Stimulated activated CD8-positive, alpha-beta memory T cell treated with anti-CD3 and anti-CD28 coated beads, Interleukin-15, amount 100 ng/mL, for 24 hours (primary cell): ENCODE measurements around the gene KIAA1217.

ENCODE experiments used
- DNase-seq: peaks from one replicate; pipeline ENCODE4 v3.0.0-alpha.2; 2020; ENCODE audit warnings: low read depth

KIAA1217 gene

DNA sequence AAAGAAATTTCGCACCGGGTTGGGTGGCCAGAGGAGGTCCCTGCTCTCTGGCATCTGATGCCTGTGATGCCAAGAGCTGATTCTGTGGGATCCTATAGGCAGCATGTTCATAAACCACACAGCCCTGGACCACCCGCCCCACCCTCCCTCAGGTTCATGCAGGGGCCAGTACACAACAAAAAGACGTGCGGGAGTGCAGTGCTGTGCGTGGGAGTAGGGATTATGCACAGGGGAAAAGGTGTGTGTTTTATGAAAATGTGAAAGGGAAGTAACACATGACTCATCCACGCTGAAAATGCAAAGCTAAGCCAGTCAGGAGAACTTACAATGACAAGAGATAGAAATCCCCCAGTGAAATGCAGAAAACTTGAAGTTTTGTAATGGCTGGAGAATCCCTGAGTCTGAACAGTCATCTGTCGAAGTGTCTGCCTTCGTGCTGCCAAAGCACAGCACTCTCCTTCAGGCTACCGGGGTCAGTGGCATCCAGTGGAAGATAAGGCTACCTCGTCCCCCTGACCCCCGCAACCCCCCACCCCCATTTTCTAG is 1.1 kb downstream of the KIAA1217 start:
- DNase-seq: no peak

DNA sequence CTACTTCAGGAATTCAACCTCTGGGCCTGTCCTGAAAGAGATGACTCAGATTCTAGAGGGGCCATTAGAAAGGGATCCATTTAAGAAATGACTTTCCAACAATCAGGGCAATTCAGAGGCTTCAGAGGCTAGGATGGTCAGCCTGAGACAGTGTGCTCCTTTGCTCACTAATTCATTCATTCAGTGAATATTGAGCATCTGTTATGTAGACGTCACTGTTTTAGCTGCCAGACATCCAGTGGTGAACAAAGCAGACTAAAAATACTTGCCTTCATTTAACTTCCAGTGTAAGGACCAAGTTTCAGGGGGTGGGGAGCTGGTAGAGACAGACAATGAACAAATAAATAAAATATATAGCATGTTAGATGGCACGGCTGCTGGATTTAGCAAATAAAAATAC is 1.6 kb downstream of the KIAA1217 start:
- no peak for DNase-seq

DNA sequence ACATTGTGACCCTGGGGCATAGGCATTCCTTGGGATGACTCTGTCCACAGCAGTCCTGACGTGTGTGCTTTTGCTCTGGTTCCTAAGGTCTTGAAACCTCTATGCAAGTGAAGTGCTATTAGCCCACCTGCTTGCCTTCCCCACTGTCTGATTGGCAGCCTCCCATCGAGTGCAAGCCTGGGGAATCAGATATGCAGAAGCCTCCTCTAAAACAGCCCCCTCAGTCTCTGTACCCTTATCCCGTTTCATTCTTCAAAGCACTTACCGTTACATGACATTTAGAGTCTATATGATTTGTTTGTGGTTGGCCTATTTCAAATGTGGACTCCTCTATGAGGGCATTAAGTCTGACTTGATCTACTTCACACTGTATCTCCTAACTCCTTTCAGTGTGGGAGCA is 4.3 kb downstream of the KIAA1217 start:
- DNase-seq: no peak

DNA sequence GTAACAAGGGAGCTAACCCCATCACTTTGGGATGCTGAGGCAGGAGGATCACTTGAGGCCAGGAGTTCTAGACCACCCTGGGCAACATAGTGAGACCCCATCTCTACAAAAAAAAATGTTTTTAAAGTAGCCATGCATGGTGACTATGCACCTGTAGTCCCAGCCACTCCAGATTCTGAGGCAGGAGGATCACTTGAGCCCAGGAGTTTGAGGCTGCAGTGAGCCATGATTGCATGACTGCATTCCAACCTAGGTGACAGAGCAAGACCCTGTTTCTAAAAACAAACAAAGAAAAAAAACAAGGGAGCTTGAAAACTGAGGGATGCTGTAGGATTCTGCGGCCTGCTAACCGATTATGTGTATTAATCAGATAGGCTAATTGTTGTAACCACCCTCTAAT is 4.9 kb downstream of the KIAA1217 start:
- DNase-seq: no peak

DNA sequence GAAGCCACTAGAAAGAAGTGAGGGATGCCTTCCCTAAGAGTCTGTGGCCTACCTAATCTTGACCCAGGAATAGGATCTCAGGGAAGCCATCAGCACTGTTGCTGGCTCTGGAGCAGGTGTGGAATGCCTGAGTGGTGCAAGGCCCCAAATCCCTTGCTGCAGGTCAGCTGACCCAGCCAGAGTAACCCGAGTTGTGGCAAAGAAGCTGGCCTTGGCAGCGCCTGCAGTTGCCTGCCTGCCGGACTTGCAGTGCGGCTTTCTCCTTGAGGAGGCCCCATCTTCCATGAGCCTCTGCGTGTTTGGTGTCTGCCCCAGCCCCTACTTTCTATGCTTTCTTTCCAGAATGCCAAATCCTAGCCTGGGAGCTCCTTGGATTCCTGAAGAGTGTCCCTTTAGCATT is 5.8 kb downstream of the KIAA1217 start:
- no peak for DNase-seq

DNA sequence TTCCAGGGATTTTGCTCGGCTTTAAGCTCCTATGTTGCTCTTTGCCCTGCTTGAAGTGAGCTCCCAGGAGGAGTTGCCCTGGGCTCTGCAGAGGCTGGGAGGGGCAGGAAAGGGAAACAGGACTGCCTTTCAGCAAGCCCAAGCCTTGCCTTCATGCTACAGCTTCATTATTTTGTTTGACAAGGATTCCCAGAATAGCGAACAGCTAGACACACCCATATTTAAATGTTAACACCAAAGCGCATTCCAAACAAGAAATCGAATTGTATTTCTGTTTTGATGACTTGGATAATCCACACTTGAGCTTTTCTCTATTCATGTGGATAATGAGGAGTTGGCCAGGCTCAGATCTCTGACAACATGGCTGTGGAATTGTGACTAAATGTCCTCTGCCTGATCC is 6.3 kb downstream of the KIAA1217 start:
- no peak for DNase-seq

DNA sequence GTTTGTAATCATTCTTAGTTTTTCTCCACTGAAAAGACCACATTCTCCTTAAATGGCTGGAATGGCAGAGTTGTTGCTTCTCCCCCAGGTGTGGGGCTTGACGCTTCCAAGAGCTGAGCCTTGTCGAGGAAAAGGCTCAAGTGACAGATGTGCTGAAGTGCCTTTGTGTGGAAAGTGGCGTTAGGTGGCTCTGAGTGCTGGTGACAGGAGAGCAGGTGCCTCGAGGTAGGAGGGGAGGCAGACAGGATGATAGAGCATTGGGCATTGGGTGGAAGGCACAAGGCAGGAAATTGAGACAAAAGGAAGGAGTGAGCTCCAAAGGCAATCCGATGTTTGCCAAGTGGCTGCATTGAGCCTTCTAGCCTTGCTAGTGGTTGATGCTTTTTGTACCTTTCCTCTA is 6.7 kb downstream of the KIAA1217 start:
- no peak for DNase-seq

DNA sequence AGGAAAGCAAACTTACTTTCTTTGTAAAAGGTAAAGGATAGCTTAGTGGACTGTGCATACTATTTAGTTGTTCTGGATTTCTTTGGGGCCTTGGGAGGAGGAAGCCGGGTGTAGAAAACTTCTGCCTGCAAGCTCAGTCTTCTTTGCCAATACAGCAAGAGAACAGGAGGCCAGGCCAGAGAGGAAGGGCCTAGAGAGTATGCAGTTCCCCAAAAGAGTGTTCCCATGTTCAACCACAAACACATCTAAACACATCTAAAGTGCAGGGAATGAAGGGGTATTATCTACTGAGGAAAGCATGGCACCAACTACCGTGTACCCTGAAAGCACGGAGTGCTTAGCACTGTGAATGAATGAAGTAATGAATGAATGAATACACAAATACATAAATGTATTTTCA is 11.0 kb downstream of the KIAA1217 start:
- no peak for DNase-seq

DNA sequence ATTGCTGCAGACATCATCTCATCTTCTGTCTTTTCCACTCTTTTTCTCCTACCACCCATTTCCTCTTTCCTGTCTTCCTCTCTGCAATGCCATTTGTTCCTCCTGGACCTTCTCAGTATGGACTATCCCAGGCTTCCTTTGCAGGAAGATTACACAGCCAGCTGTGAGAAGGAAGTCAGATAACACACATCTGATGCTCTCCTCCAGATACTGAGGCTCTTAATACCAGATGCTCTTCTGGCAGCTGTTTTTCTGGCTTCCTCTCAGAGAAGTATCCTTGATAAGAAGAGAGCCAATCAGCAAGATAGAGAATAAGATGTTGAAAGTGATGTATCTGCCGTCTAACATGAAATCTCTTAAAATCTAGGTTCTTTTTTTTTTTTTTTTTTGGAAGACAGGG is 14.4 kb downstream of the KIAA1217 start:
- DNase-seq: no peak

DNA sequence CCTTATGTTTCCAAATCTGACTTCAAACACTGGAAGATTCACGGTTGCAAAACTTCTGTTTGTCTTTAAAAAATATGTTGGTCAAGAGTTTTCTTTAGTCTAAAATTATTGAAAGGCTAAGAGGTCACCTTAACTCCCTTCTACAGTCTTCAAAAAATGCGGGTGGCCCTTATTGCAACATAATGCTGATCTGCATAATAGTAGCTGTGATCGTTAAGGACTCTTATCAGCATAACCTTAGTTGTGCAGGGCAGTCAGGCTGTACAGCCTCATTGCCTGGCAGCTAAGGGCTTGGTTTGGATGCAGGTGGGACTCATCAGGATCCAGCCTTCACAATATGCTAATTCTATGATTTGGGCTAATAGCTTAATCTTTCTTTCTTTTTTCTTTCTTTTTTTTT is 15.0 kb downstream of the KIAA1217 start:
- no peak for DNase-seq

DNA sequence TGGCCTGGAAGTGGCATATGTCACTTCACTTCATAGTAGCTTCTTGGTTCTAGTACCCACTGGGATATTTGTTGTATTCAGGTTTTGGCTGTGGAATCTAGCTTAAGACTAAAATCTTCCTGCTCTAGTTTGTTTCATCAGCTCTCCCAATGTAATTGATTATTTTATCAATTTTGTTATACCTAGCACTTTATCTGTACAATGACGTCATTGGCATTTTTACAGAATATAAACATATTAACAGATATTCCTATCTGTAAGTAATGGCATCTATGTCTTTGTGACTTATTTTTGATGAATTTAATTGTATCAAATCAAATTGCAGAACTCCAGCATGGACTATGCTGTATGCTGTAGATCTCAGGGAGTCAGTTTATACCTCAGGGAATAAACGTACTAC is 19.7 kb downstream of the KIAA1217 start:
- no peak for DNase-seq

DNA sequence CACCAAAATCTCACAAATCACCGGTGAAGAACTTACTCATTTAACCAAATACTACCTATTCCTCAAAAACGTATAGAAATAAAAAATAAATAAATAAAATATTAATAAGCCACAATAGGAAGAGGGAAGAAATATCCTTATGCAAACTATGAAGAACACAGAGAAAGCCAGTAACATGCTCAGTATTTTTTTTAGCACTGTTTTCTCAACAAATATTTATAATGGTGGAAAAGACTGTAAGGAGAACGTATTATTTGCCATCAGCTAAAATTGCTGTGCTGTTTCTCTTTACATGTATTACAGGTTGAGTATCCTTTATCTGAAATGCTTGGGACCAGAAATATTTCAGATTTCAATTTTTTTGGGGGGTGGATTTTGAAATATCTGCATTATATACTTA is 21.0 kb downstream of the KIAA1217 start:
- DNase-seq: no peak

DNA sequence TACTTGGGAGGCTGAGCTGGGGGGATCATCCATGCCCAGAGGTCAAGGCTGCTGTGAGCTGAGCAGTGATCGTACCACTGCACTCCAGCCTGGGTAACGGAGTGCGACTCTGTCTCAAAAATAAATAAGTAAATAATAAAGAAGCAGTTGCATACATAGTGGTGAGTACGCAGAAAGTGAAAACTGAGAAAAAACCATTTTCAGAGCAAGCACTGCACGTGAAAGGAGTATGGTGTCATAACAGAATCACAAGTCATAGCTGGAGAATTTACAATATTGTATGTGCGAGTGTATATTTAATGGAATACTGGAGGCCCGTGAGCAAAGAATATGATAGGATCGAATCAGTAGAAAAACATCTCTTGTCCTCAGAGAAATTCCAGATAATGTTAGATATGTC is 22.3 kb downstream of the KIAA1217 start:
- no peak for DNase-seq

DNA sequence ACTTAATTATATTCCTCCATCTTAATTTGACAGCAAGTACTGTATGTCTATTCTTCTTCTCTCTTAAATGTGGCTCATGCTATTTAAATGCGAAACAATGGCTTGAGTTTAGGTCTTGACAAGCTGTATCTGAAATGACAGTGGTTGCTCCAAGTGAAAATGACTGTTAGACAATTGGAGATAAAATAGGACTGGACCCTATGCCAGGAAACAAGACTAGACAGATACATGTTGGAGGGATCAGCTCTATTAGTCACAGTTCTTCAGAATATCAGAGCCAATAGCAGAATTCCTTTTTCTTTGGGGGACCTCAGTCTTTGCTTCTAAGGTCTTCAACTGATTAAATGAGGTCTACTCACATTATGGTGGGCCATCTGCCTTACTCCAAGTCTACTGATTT is 25.8 kb downstream of the KIAA1217 start:
- DNase-seq: no peak

DNA sequence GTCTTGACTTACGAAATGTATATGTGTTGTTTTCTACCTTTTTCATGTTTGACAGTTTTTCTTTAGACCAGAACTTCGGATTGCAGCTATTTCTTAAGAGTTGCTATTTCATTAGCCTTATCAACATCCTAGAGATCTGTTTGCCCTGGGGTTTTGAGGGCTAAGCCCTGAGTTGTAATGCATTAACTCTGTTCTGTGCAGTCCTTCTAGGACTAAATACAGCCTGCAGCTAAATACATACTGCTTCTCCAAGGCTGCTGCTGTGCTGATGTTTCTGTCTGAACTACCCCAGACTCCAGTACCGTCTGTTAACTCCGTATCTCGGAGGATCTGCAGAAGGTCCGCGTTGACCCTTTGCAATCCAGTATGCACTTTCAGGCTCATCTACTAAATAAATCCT is 26.5 kb downstream of the KIAA1217 start:
- no peak for DNase-seq

DNA sequence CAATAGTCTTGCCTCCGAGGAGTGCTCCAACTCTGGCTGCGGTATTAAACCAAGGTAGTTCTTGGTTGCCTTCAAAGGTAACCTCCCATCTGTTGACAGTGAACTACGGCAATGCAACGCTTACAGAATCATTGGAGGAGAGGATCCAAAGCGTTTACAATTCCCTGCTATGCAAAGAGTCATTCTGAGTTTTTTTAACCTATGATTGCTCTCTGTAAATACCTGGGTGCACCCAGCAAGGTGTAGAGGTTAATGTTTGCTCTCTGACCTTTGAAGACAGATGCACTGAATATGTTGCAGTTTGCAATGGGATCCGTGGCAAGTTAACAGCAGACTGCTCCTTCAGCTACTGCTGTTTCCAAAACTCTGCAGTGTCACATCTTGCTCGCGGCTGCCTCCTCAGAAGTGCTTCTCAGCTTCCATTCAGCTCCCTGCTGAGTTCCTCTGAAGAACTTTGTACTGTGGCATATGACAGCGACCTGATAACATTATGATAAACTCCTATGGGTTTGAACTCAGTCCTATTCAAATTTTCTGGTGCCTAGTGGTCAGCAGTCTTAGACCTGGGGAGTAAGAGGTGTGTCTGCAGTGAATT is 29.0 kb downstream of the KIAA1217 start:
- DNase-seq: no peak

DNA sequence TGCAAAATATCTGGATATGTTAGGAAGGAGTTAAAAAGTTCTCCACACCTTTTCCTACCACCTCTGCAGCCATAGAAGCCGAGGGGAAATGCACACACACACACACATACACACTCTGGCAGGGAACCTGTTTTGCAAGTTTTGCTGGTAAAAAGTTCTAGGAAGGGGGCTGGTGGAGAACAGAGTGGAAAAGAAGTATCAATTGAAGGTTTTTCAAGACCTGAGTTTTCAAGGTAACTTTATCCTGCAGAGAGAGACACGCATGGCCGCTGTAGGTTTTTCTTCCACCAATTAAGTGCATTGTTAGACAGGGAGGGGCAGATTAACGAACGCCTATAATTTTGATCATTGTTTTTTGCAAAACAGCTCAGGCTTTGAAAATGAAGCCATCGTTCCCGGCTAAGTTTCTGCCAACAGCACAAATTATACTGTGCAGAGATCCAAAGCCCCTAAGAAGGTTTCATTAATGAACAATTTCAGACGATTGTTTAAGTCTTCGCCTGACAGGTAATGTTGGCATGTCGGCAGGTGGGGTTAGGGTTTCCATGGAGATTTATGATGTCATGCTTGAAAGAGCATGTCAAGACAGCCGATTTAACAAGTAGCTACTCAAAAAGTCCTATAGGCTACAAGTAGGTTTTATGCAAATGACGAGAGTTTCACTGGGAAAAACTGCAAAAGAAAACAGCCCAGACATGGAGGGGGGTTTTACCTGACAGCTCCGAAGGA is 29.7 kb downstream of the KIAA1217 start:
- DNase-seq: no peak

DNA sequence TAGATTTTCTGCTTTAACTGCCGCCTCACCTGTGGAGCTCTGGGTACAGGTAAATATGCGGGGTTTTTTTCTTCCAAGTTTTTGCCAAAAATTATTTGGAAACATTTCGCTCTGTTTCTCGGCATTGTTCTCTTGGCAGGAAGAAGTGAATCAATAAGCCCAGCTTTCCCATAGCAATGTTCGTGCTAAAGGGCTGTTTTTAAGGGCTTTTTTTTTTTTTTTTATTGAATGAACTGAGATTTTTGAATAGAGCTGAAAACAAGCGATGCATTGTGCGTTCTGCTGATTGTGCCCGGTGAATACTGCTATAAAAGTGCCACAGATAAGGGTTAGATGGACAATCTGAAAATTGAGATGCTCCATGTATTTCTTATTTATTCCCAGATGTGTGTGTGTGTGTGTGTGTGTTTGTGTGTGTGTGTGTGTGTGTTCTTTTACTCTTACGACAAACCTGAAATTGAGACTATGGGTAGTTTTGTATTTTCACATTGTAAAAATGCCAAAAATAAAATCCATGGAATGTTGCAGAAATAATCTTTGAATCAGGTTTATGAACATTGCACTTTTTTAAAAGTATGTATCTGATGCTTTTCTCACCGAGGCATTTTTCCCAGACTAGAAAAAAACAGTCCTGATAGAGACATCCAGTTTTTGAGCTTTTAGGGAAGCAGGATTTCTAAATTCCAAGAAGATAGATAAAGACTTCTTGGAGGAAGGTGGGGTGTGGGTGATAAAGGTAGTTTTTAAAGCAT is 30.5 kb downstream of the KIAA1217 start:
- no peak for DNase-seq

DNA sequence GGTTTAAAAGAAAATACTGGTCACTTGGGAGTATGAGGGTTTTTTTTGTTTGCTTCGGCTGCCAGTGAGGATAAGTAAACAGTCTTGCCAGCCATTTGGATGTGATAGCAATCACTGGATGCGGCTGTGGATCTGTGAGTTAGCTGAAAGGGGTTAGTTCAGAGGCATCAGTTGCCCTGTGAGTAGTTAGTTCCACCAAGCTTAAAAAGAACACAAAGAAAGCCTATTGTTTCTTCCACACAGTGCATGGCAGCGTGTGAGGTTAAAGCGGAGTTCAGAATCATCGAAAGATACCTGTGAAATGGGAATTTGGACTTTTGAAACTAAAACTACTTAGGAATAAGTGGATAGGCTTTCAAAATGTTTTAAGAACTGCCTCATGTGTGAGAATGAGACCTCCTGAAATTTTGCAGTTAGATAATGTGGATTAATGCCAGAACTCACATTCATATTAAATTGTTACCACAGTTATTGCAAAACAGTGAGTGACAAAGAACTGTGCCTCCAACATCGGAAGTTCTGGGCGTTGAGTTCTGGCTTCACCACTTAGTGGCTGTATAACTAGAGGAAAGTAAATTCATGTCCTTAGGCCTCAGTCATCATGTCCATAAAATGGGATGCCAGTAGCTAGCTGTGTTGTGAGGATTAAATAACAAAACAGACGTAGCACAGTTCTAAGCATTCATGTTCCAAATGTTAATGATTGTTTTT is 31.3 kb downstream of the KIAA1217 start:
- DNase-seq: no peak

DNA sequence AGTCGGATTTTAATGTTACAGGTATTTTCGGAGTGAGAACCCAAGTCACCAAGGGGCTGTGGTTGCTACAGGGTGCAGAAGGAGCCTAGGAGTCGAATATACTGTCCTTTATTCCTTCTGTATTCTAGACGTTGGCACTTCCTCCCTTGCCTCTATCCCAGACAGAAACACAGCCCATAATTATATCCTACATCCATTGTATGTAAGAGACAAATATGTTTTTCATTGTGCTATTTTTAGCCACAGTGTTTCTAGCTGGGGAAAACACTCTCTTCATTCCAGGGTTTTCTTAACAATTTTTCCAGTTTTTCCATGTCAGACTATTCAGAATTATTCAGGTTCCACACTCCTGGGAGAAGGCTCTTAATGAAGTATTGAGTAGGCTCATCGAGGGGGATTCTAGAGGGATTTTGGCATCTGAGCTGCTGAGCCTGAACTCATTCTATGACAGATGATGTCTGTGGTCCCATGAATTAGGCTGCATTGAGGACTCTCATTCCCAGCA is 32.6 kb downstream of the KIAA1217 start:
- DNase-seq: no peak

DNA sequence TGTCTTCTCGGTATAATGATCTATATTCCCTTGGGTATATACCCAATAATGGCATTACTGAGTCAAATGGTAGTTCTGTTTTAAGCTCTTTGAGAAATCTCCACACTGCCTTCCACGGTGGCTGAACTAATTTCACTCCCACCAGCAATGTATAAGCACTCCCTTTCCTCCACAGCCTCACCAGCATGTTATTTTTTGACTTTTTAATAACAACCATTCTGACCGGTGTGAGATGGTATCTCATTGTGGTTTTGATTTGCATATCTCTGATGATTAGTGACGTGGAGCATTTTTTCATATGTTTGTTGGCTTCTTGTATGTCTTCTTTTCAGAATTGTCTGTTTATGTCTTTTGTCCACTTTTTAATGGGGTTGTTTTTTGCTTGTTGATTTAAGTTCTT is 33.6 kb downstream of the KIAA1217 start:
- DNase-seq: no peak

DNA sequence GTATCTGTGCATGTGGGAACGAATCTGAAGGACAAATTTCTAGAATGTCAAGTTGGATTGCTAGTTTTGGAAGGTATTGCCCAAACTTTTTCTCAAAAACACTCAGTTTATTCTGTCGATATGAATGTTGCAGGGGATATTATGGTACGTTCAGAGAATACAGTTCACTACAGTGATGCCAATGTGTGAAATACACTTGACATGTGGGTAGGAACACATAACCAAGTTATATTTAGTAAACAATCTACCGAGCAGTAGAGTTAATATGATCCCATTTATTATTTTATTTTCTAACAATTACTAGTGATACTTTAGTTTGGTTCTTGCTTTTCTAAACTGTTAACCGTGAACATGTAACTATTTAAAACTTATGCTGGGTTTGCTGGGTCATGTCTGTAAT is 37.4 kb downstream of the KIAA1217 start:
- no peak for DNase-seq
